OCI-LY7 (cell line): ENCODE results near the gene MSANTD1. TPM values are rescaled to one million over a fixed set of nuclear protein-coding genes. Genes with fewer than 3 reads are reported as not detected.

Experiments used
- BruUV-seq: library from RNA; stranded (reverse); fragments of 400-500 nt; replicated peaks from 2 replicates; lab custom pipeline; 2021; lab: Mats Ljungman, UMichigan
- CTCF ChIA-PET: fragments of 300-600 bp; sonication (Branson Sonifier 250); formaldehyde crosslinking; loops from one replicate; lab custom pipeline; 2022; ENCODE audit warnings: antibody characterized with exemption; ENCODE audit not compliant: unreplicated experiment; lab: Charles Lee
- POLR2A ChIA-PET: fragments of 300-600 bp; sonication (Branson Sonifier 250); formaldehyde crosslinking; loops from one replicate; lab custom pipeline; 2022; ENCODE audit warnings: antibody characterized with exemption; lab: Charles Lee
- DNase-seq: peaks from one replicate; pipeline ENCODE4 v3.0.0-alpha.2; 2015; ENCODE audit warnings: low spot score
- H2AFZ ChIP-seq: fragments of 200-600 bp; sonication (generic), shearing (Covaris generic); 2 replicates; pipeline ENCODE4 v1.6.1; 2014; ENCODE audit warnings: mild to moderate bottlenecking, antibody characterized with exemption, low read length, moderate library complexity
- H3K27ac ChIP-seq: fragments of 200-600 bp; sonication (generic); 2 replicates; pipeline ENCODE4 v1.5.1; 2014; ENCODE audit warnings: mixed run types, low read depth, mild to moderate bottlenecking, moderate library complexity, low read length, inconsistent platforms; ENCODE audit not compliant: poor library complexity, severe bottlenecking
- H3K36me3 ChIP-seq: fragments of 200-600 bp; sonication (generic); 2 replicates; pipeline ENCODE4 v1.6.1; 2014; ENCODE audit warnings: mild to moderate bottlenecking, antibody characterized with exemption, low read length, moderate library complexity, mixed read lengths; ENCODE audit not compliant: insufficient read depth
- H3K4me1 ChIP-seq: fragments of 200-600 bp; sonication (generic); 2 replicates; pipeline ENCODE4 v1.5.1; 2014; ENCODE audit warnings: mild to moderate bottlenecking, low read length; ENCODE audit not compliant: insufficient read depth, poor library complexity, severe bottlenecking
- H3K4me2 ChIP-seq: fragments of 200-600 bp; sonication (generic); 2 replicates; pipeline ENCODE4 v1.6.1; 2014; ENCODE audit warnings: mild to moderate bottlenecking, low read length
- H3K4me3 ChIP-seq: fragments of 200-600 bp; sonication (generic); 2 replicates; pipeline ENCODE4 v1.5.1; 2014; ENCODE audit warnings: mild to moderate bottlenecking, low read depth, low read length; ENCODE audit not compliant: poor library complexity, severe bottlenecking
- H3K79me2 ChIP-seq: fragments of 200-600 bp; sonication (generic); 2 replicates; pipeline ENCODE4 v1.6.1; 2016; ENCODE audit warnings: low read depth, mild to moderate bottlenecking, low read length, moderate library complexity, mixed read lengths; ENCODE audit not compliant: insufficient read depth
- H3K9me2 ChIP-seq: fragments of 200-600 bp; sonication (generic); 2 replicates; pipeline ENCODE4 v1.6.1; 2016; ENCODE audit warnings: mild to moderate bottlenecking, low read length, mixed read lengths; ENCODE audit not compliant: insufficient read depth
- H3K9me3 ChIP-seq: fragments of 200-600 bp; sonication (generic); 2 replicates; pipeline ENCODE4 v1.6.1; 2014; ENCODE audit warnings: mild to moderate bottlenecking, mixed run types, low read length, mixed read lengths
- H4K20me1 ChIP-seq: fragments of 200-600 bp; sonication (generic); 2 replicates; pipeline ENCODE4 v1.6.1; 2014; ENCODE audit warnings: mild to moderate bottlenecking, antibody characterized with exemption, low read length, moderate library complexity, mixed read lengths; ENCODE audit not compliant: insufficient read depth
- CTCF ChIP-seq: fragments of 200-600 bp; sonication (generic); conservative IDR thresholded peaks from 2 replicates; pipeline ENCODE4 v1.5.1; 2014; ENCODE audit warnings: mild to moderate bottlenecking, antibody characterized with exemption, low read length, moderate library complexity, mixed read lengths
- EZH2phosphoT487 ChIP-seq: fragments of 200-600 bp; sonication (generic); IDR thresholded peaks from 2 replicates; pipeline ENCODE4 v1.6.1; 2018; ENCODE audit warnings: low read depth, borderline replicate concordance, mild to moderate bottlenecking, mixed run types, antibody characterized with exemption, low read length, moderate library complexity, mixed read lengths
- intact Hi-C: fragments of 100-400 bp; cut with micrococcal nuclease; formaldehyde crosslinking; loops from one replicate; pipeline ENCODE4 v1.10.0; 2022; ENCODE audit not compliant: unreplicated experiment
- total RNA-seq, 2 experiments: library from RNA; depleted of rRNA in 1 of 2; stranded (reverse); fragments of >200 nt in 1 of 2; shearing (Covaris generic) in 1 of 2; gene quantifications; 2 replicates each; pipeline ENCODE4 v1.2.3, GENCODE V29; 2014 to 2022

The MSANTD1 gene
- total RNA-seq, 2 experiments from 2014 or later, result 0.13 to 1.0 TPM

- Histone ChIP-seq H3K36me3 (peaks cover 85% of the 10 kb centered on the region), H3K27ac (no peak overlapping the region), H2AFZ (no peak overlapping the region), H3K79me2 (no peaks in the 10 kb centered on the region), H4K20me1 (no peaks in the 10 kb centered on the region), H3K9me2 (no peaks in the 10 kb centered on the region), H3K4me3 (no peak overlapping the region), H3K4me2 (no peak overlapping the region), H3K9me3 (no peaks in the 10 kb centered on the region), H3K4me1 (no peaks in the 10 kb centered on the region)
- DNase-seq, result no peak
- intact Hi-C loops, result no loop called here
- no TSS peak for BruUV-seq
- ChIA-PET CTCF (interaction anchor here (0.5 kb wide), 1 partner anchor 117 kb away, joined by 3 read pairs; no protein-coding TSS in a partner anchor), POLR2A (no interaction called here)
- TF ChIP-seq EZH2phosphoT487 (no peak), CTCF (no peak)
These were observed 22.0 kb upstream of the MSANTD1 start for GRCh38 chr4:3226944-3227343.

- H4K20me1 ChIP-seq, result no peaks in the 10 kb centered on the region
- BruUV-seq, result no TSS peak
- H3K9me2 ChIP-seq, result no peaks in the 10 kb centered on the region
- POLR2A ChIA-PET, result no interaction called here
- no peaks in the 10 kb centered on the region for H3K9me3 ChIP-seq
- H3K4me3 ChIP-seq, result no peak overlapping the region
- no peak for DNase-seq
- H2AFZ ChIP-seq, result no peak overlapping the region
- CTCF ChIA-PET, result no interaction called here
- H3K4me1 ChIP-seq, result no peaks in the 10 kb centered on the region
- no peaks in the 10 kb centered on the region for H3K79me2 ChIP-seq
- no peak for TF ChIP-seq EZH2phosphoT487
- TF ChIP-seq CTCF, result no peak
- H3K4me2 ChIP-seq, result no peak overlapping the region
- no peak overlapping the region for H3K27ac ChIP-seq
- intact Hi-C loops, result no loop called here
- H3K36me3 ChIP-seq, result peaks cover 85% of the 10 kb centered on the region
These were observed 20.9 kb upstream of the MSANTD1 start for GRCh38 chr4:3227878-3228675.

- intact Hi-C loops, result no loop called here
- H3K27ac ChIP-seq, result no peak overlapping the region
- CTCF ChIA-PET, result no interaction called here
- H4K20me1 ChIP-seq, result no peaks in the 10 kb centered on the region
- no peak overlapping the region for H2AFZ ChIP-seq
- no peaks in the 10 kb centered on the region for H3K4me1 ChIP-seq
- H3K79me2 ChIP-seq, result no peaks in the 10 kb centered on the region
- POLR2A ChIA-PET, result no interaction called here
- no peaks in the 10 kb centered on the region for H3K9me2 ChIP-seq
- no peak overlapping the region for H3K4me3 ChIP-seq
- no peaks in the 10 kb centered on the region for H3K9me3 ChIP-seq
- TF ChIP-seq CTCF (no peak), EZH2phosphoT487 (no peak)
- peaks cover 82% of the 10 kb centered on the region for H3K36me3 ChIP-seq
- DNase-seq, result no peak
- no peak overlapping the region for H3K4me2 ChIP-seq
- no TSS peak for BruUV-seq
These were observed 20.1 kb upstream of the MSANTD1 start for GRCh38 chr4:3228881-3229280.
